ENCODE data around the gene SCN9A.
A peak's percentile ranks its signal among the peaks of the same experiment; 100 is the strongest.

SCN9A gene

GRCh38 chr2:166406374-166406773 lies 30.6 kb upstream of the SCN9A start:
- no peaks in the 10 kb centered on the region for H4K20me1 ChIP-seq
- H3K4me3 ChIP-seq, result no peak overlapping the region

GRCh38 chr2:166405569-166405926 lies 29.8 kb upstream of the SCN9A start:
- TF ChIP-seq Cebpa-rat (IDR thresholded peaks at IDR 0.05), result no peak
- Histone ChIP-seq H3K4me2 (no peak overlapping the region), H4K20me1 (no peaks in the 10 kb centered on the region), H3K27me3 (no peaks in the 10 kb centered on the region), H3K27ac (no peak overlapping the region), H3K9me3 (no peaks in the 10 kb centered on the region), H3K36me3 (no peaks in the 10 kb centered on the region), H3K4me3 (no peak overlapping the region), H3K9ac (no peak overlapping the region), H3K4me1 (no peaks in the 10 kb centered on the region)

More at GRCh38 chr2:166406374-166406773, 30.6 kb upstream of the SCN9A start:
- Histone ChIP-seq H3K9ac (no peak overlapping the region), H3K27ac (no peak overlapping the region), H3K4me2 (no peak overlapping the region), H3K27me3 (no peaks in the 10 kb centered on the region), H3K9me3 (no peaks in the 10 kb centered on the region), H3K4me1 (no peaks in the 10 kb centered on the region), H3K36me3 (no peaks in the 10 kb centered on the region)
- no peak for TF ChIP-seq Cebpa-rat (IDR thresholded peaks at IDR 0.05)

- no peak overlapping the region for H3K9ac ChIP-seq
- TF ChIP-seq Cebpa-rat (IDR thresholded peaks at IDR 0.05), result no peak
- no peaks in the 10 kb centered on the region for H3K9me3 ChIP-seq
- H3K4me2 ChIP-seq, result no peak overlapping the region
- no peaks in the 10 kb centered on the region for H3K27me3 ChIP-seq
- H3K36me3 ChIP-seq, result no peaks in the 10 kb centered on the region
- H3K4me3 ChIP-seq, result no peak overlapping the region
- H4K20me1 ChIP-seq, result no peaks in the 10 kb centered on the region
- no peaks in the 10 kb centered on the region for H3K4me1 ChIP-seq
- H3K27ac ChIP-seq, result no peak overlapping the region
Measured at GRCh38 chr2:166404831-166405568, 29.3 kb upstream of the SCN9A start.

GRCh38 chr2:166394245-166394644 lies 18.5 kb upstream of the SCN9A start:
- Histone ChIP-seq H3K4me1 (no peaks in the 10 kb centered on the region), H3K36me3 (no peaks in the 10 kb centered on the region), H3K4me3 (no peak overlapping the region), H3K4me2 (no peak overlapping the region), H3K9ac (no peak overlapping the region), H3K27ac (no peak overlapping the region), H3K27me3 (no peaks in the 10 kb centered on the region), H4K20me1 (no peaks in the 10 kb centered on the region), H3K9me3 (no peaks in the 10 kb centered on the region)
- no peak for TF ChIP-seq Cebpa-rat (IDR thresholded peaks at IDR 0.05)

GRCh38 chr2:166393008-166393407 lies 17.3 kb upstream of the SCN9A start:
- H4K20me1 ChIP-seq, result no peaks in the 10 kb centered on the region
- no peak overlapping the region for H3K4me2 ChIP-seq
- H3K9me3 ChIP-seq, result no peaks in the 10 kb centered on the region
- no peak overlapping the region for H3K9ac ChIP-seq
- no peak overlapping the region for H3K4me3 ChIP-seq
- no peaks in the 10 kb centered on the region for H3K27me3 ChIP-seq
- H3K36me3 ChIP-seq, result no peaks in the 10 kb centered on the region
- H3K27ac ChIP-seq, result no peak overlapping the region
- no peak for TF ChIP-seq Cebpa-rat (IDR thresholded peaks at IDR 0.05)
- peaks cover 6% of the 10 kb centered on the region; the same call in 1 of the 2 replicates for H3K4me1 ChIP-seq

- Histone ChIP-seq H3K27me3 (no peaks in the 10 kb centered on the region), H3K4me3 (no peak overlapping the region), H3K9me3 (no peaks in the 10 kb centered on the region), H3K9ac (no peak overlapping the region), H4K20me1 (no peaks in the 10 kb centered on the region), H3K4me2 (peak overlapping the region; percentile 18; the same call in 1 of the 2 replicates), H3K27ac (no peak overlapping the region), H3K4me1 (peaks cover 6% of the 10 kb centered on the region; the same call in 1 of the 2 replicates), H3K36me3 (no peaks in the 10 kb centered on the region)
- no peak for TF ChIP-seq Cebpa-rat (IDR thresholded peaks at IDR 0.05)
Measured at GRCh38 chr2:166388481-166389070, 12.8 kb upstream of the SCN9A start.

- TF ChIP-seq Cebpa-rat (IDR thresholded peaks at IDR 0.05), result no peak
- Histone ChIP-seq H3K27me3 (no peaks in the 10 kb centered on the region), H4K20me1 (no peaks in the 10 kb centered on the region), H3K4me2 (no peak overlapping the region), H3K27ac (no peak overlapping the region), H3K36me3 (no peaks in the 10 kb centered on the region), H3K9ac (no peak overlapping the region), H3K4me3 (no peak overlapping the region), H3K9me3 (no peaks in the 10 kb centered on the region), H3K4me1 (peaks cover 6% of the 10 kb centered on the region; the same call in 1 of the 2 replicates)
Measured at GRCh38 chr2:166385313-166385712, 9.6 kb upstream of the SCN9A start.

- Histone ChIP-seq H3K27ac (no peak overlapping the region), H3K4me1 (peaks cover 6% of the 10 kb centered on the region; the same call in 1 of the 2 replicates), H3K36me3 (no peaks in the 10 kb centered on the region), H4K20me1 (no peaks in the 10 kb centered on the region), H3K9me3 (no peaks in the 10 kb centered on the region), H3K27me3 (no peaks in the 10 kb centered on the region), H3K4me2 (no peak overlapping the region), H3K4me3 (no peak overlapping the region), H3K9ac (no peak overlapping the region)
- no peak for TF ChIP-seq Cebpa-rat (IDR thresholded peaks at IDR 0.05)
Measured at GRCh38 chr2:166384774-166385173, 9.0 kb upstream of the SCN9A start.

GRCh38 chr2:166382448-166382847 lies 6.7 kb upstream of the SCN9A start:
- no peaks in the 10 kb centered on the region for H3K9me3 ChIP-seq
- H3K4me2 ChIP-seq, result no peak overlapping the region
- H3K27me3 ChIP-seq, result no peaks in the 10 kb centered on the region
- H3K36me3 ChIP-seq, result no peaks in the 10 kb centered on the region
- H4K20me1 ChIP-seq, result no peaks in the 10 kb centered on the region
- no peak overlapping the region for H3K9ac ChIP-seq
- no peak overlapping the region for H3K4me3 ChIP-seq
- no peak overlapping the region for H3K27ac ChIP-seq
- TF ChIP-seq Cebpa-rat (IDR thresholded peaks at IDR 0.05), result no peak
- no peaks in the 10 kb centered on the region for H3K4me1 ChIP-seq

- no peak for TF ChIP-seq Cebpa-rat (IDR thresholded peaks at IDR 0.05)
- Histone ChIP-seq H3K4me3 (no peak overlapping the region), H3K9me3 (no peaks in the 10 kb centered on the region), H4K20me1 (no peaks in the 10 kb centered on the region), H3K27me3 (no peaks in the 10 kb centered on the region), H3K9ac (no peak overlapping the region), H3K4me1 (no peaks in the 10 kb centered on the region), H3K27ac (no peak overlapping the region), H3K4me2 (no peak overlapping the region), H3K36me3 (no peaks in the 10 kb centered on the region)
Measured at GRCh38 chr2:166380615-166381014, 4.9 kb upstream of the SCN9A start.

Data from BLaER1 (cell line).